Measurements from ENCODE around the gene E2F4. TPM values are rescaled to one million over a fixed set of nuclear protein-coding genes. Genes with fewer than 3 reads are reported as not detected.

Gene E2F4
- total and polyA plus RNA-seq, 2 of the 13 experiments (the other 11 are each of a cell fraction or from before 2014, with no cell fraction given): 84.8 to 91.2 TPM

- Histone ChIP-seq H3K4me2 (ENCODE audit: low read depth, low read length) (peak overlapping the region; percentile 96), H4K20me1 (ENCODE audit: insufficient read depth, low read length) (no peaks in the 10 kb centered on the region), H3K79me2 (ENCODE audit: insufficient read depth, low read length) (no peaks in the 10 kb centered on the region), H3K4me3 (replicated peaks in 1 of 3; ENCODE audit: insufficient read depth in 1 of 3, low read depth in 2 of 3, low read length in 3 of 3) (peak overlapping the region in 2 of 3 experiments; percentile 9 to 82; a peak in 2 of 6 replicates), H3K27ac (ENCODE audit: extremely low read length, insufficient read depth, low read length) (no peak overlapping the region), H3K36me3 (replicated peaks in 1 of 2; ENCODE audit: control insufficient read depth in 1 of 2, insufficient read depth in 2 of 2, low read length in 2 of 2) (no peaks in the 10 kb centered on the region), H3K9me3 (ENCODE audit: low read length) (no peaks in the 10 kb centered on the region), H3K9ac (ENCODE audit: insufficient read depth, low read depth, low read length) (no peak overlapping the region), H3K4me1 (ENCODE audit: insufficient read depth, low read length) (peaks cover 52% of the 10 kb centered on the region), H2AFZ (ENCODE audit: low read length) (no peak overlapping the region), H3K27me3 (ENCODE audit: control insufficient read depth in 1 of 2, insufficient read depth in 2 of 2, low read length in 2 of 2) (peaks cover 7 to 10% of the 10 kb centered on the region in 2 experiments; a peak in 2 of 5 replicates)
- DNase-seq (ENCODE audit: low spot score) (no peak), ATAC-seq (no peak), FAIRE-seq (no peak)
- POLR2A ChIA-PET: interaction anchor here (1.1 to 2.8 kb wide), 7 partner anchors 12 to 167 kb away, joined by 4 to 18 read pairs (median 6); partner anchors contain the start of genes FHOD1, NOL3 and TMEM208
- CTCF ChIA-PET (ENCODE audit: low intra/inter-chr PET ratio, low total read pairs): interaction anchor here (0.9 to 2.7 kb wide), 7 partner anchors 11 to 290 kb away, joined by 3 to 28 read pairs (median 5); no protein-coding TSS in a partner anchor
- 2% methylated on average over 12 of the region's 12 CpGs for WGBS (ENCODE audit: low lambda C conversion rate)
- in situ Hi-C loops (cut with HindIII; ENCODE audit: extremely low pct_ligation_motif_present, low pct_unique_long_range_greater_than_20kb): loop anchor here (5.0 kb wide), 1 partner anchor 208 kb away; no protein-coding TSS in a partner anchor
- no TSS peak for BruUV-seq (replicated peaks)
- intact Hi-C loops (cut with micrococcal nuclease; ENCODE audit: unreplicated experiment): loop anchor here (1.0 to 5.0 kb wide), 3 partner anchors 42 to 208 kb away; partner anchors contain the start of gene TMEM208
- TF ChIP-seq LRRFIP1 (CRISPR knock-in tag; conservative IDR thresholded peaks at IDR 0.05) (no peak), ZNF674 (CRISPR knock-in tag; IDR thresholded peaks at IDR 0.05; ENCODE audit: low read depth) (no peak), JUND (CRISPR knock-in tag; IDR thresholded peaks at IDR 0.05) (no peak), ZFP36L1 (CRISPR knock-in tag; IDR thresholded peaks at IDR 0.05) (no peak), EZH2 (conservative IDR thresholded peaks at IDR 0.05; ENCODE audit: low read depth, low read length) (no peak), HNF1B (CRISPR knock-in tag; IDR thresholded peaks at IDR 0.05) (0 out of 2 replicates have a peak, but pooled peaks have one; percentile 54), JDP2 (CRISPR knock-in tag; IDR thresholded peaks at IDR 0.05; ENCODE audit: borderline replicate concordance) (no peak), ZNF337 (CRISPR knock-in tag; IDR thresholded peaks at IDR 0.05; ENCODE audit: borderline replicate concordance, low read depth) (no peak), REXO4 (CRISPR knock-in tag; IDR thresholded peaks at IDR 0.05; ENCODE audit: borderline replicate concordance) (no peak), TOE1 (CRISPR knock-in tag; IDR thresholded peaks at IDR 0.05) (no peak), ZFAT (CRISPR knock-in tag; conservative IDR thresholded peaks at IDR 0.05) (no peak), ZNF160 (CRISPR knock-in tag; IDR thresholded peaks at IDR 0.05) (no peak), ZNF546 (CRISPR knock-in tag; conservative IDR thresholded peaks at IDR 0.05) (no peak), RNF2 (conservative IDR thresholded peaks at IDR 0.05; ENCODE audit: low read depth) (no peak), FOSL2 (CRISPR knock-in tag; IDR thresholded peaks at IDR 0.05) (no peak), ZNF879 (CRISPR knock-in tag; IDR thresholded peaks at IDR 0.05) (no peak), HNRNPK (IDR thresholded peaks at IDR 0.05; ENCODE audit: low read depth, low read length, poor library complexity, severe bottlenecking) (no peak), TBX2 (CRISPR knock-in tag; IDR thresholded peaks at IDR 0.05; ENCODE audit: borderline replicate concordance) (no peak), PRMT3 (CRISPR knock-in tag; IDR thresholded peaks at IDR 0.05; ENCODE audit: borderline replicate concordance, low read depth) (no peak), ZKSCAN8 (CRISPR knock-in tag; IDR thresholded peaks at IDR 0.05; ENCODE audit: borderline replicate concordance) (no peak), ZSCAN12 (CRISPR knock-in tag; IDR thresholded peaks at IDR 0.05) (0 out of 2 replicates have a peak, but pooled peaks have one; percentile 53)
Measured at GRCh38 chr16:67185651-67186134, 6.3 kb upstream of the E2F4 start.
